ENCODE data around the gene PIR.

DNA sequence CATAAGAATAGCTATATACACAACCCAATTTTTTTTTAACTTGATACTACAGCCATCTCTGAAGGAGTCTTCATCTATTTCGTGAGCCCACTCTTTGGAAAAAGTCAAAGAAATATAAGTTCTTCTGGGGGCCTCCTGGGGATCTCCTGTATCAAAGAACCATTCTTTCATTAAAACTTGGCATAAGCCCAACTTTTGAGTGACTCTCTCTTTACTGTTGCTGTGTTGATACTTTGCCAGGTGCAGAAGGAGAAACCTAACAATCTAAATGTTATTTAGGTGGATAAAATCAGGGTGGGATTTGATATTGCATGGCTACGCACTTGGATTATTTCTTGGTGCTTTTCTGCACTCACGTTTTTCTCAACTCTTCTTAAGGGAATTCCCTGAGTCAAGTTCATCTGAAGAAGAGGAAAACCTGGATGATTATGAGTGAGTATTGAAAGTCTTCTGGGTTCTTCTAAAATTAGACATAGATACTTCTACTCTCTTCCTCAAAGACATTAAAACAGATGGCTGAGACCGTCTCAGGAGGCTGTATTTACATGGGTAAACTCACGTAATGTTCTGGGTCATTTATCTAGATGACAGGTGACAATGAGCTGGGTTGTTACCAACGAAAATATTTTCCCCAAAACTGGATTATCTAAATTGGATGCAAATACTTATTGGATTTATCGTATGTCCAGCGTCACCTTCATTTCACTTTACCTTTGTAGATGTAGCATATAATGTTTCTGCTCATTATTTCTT lies 32.7 kb upstream of the PIR start:
- TF ChIP-seq POLR2AphosphoS5 (IDR thresholded peaks at IDR 0.05) (no peak), POLR2A (IDR thresholded peaks at IDR 0.05) (no peak)
- TF ChIP-seq, protein P1, sequence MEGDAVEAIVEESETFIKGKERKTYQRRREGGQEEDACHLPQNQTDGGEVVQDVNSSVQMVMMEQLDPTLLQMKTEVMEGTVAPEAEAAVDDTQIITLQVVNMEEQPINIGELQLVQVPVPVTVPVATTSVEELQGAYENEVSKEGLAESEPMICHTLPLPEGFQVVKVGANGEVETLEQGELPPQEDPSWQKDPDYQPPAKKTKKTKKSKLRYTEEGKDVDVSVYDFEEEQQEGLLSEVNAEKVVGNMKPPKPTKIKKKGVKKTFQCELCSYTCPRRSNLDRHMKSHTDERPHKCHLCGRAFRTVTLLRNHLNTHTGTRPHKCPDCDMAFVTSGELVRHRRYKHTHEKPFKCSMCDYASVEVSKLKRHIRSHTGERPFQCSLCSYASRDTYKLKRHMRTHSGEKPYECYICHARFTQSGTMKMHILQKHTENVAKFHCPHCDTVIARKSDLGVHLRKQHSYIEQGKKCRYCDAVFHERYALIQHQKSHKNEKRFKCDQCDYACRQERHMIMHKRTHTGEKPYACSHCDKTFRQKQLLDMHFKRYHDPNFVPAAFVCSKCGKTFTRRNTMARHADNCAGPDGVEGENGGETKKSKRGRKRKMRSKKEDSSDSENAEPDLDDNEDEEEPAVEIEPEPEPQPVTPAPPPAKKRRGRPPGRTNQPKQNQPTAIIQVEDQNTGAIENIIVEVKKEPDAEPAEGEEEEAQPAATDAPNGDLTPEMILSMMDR (IDR thresholded peaks at IDR 0.05): no peak

Data from gastroesophageal sphincter (tissue), 3 donors.